ENCODE data around the gene HYAL2. TPM values are rescaled to one million over a fixed set of nuclear protein-coding genes. Genes with fewer than 3 reads are reported as not detected.

HYAL2 gene
- total and polyA plus RNA-seq, 10 of the 15 experiments (the other 5 are each of a cell fraction or from before 2014, with no cell fraction given): 0.06 to 21.8 (median 12.7) TPM

- TF ChIP-seq, protein P1, sequence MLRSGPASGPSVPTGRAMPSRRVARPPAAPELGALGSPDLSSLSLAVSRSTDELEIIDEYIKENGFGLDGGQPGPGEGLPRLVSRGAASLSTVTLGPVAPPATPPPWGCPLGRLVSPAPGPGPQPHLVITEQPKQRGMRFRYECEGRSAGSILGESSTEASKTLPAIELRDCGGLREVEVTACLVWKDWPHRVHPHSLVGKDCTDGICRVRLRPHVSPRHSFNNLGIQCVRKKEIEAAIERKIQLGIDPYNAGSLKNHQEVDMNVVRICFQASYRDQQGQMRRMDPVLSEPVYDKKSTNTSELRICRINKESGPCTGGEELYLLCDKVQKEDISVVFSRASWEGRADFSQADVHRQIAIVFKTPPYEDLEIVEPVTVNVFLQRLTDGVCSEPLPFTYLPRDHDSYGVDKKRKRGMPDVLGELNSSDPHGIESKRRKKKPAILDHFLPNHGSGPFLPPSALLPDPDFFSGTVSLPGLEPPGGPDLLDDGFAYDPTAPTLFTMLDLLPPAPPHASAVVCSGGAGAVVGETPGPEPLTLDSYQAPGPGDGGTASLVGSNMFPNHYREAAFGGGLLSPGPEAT (IDR thresholded peaks at IDR 0.05; ENCODE audit: low read depth): peak; percentile 42; the same call in 1 of the 2 replicates
- no peak for TF ChIP-seq SMC3 (IDR thresholded peaks at IDR 0.05; ENCODE audit: borderline replicate concordance, low read length)
- no peak for TF ChIP-seq EZH2 (IDR thresholded peaks at IDR 0.05; ENCODE audit: borderline replicate concordance, control insufficient read depth, low read depth, low read length)
- no peak for TF ChIP-seq IKZF2 (IDR thresholded peaks at IDR 0.05)
- TF ChIP-seq, protein P2, sequence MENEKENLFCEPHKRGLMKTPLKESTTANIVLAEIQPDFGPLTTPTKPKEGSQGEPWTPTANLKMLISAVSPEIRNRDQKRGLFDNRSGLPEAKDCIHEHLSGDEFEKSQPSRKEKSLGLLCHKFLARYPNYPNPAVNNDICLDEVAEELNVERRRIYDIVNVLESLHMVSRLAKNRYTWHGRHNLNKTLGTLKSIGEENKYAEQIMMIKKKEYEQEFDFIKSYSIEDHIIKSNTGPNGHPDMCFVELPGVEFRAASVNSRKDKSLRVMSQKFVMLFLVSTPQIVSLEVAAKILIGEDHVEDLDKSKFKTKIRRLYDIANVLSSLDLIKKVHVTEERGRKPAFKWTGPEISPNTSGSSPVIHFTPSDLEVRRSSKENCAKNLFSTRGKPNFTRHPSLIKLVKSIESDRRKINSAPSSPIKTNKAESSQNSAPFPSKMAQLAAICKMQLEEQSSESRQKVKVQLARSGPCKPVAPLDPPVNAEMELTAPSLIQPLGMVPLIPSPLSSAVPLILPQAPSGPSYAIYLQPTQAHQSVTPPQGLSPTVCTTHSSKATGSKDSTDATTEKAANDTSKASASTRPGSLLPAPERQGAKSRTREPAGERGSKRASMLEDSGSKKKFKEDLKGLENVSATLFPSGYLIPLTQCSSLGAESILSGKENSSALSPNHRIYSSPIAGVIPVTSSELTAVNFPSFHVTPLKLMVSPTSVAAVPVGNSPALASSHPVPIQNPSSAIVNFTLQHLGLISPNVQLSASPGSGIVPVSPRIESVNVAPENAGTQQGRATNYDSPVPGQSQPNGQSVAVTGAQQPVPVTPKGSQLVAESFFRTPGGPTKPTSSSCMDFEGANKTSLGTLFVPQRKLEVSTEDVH (IDR thresholded peaks at IDR 0.05; ENCODE audit: low read depth, partially characterized antibody): peak; percentile 76
- TF ChIP-seq ZZZ3 (IDR thresholded peaks at IDR 0.05; ENCODE audit: control insufficient read depth, insufficient read length, low read depth): no peak
- no peak for TF ChIP-seq HDAC2 (IDR thresholded peaks at IDR 0.05)
- 0 out of 4 replicates have a peak, but pooled peaks of 1 of the 2 experiments have one; percentile 9 for TF ChIP-seq EP300 (IDR thresholded peaks at IDR 0.05; ENCODE audit: borderline replicate concordance in 1 of 2, control insufficient read depth in 1 of 2, low read depth in 2 of 2, low read length in 2 of 2)
- TF ChIP-seq CREB1 (IDR thresholded peaks at IDR 0.05; ENCODE audit: low read depth): peak; percentile 91
- no peak for TF ChIP-seq BCL11A (IDR thresholded peaks at IDR 0.05; ENCODE audit: low read depth, low read length)
- peak; percentile 80; the same call in 1 of the 2 replicates for TF ChIP-seq CHD2 (IDR thresholded peaks at IDR 0.05; ENCODE audit: borderline replicate concordance, low read depth, low read length)
- TF ChIP-seq, protein P3, sequence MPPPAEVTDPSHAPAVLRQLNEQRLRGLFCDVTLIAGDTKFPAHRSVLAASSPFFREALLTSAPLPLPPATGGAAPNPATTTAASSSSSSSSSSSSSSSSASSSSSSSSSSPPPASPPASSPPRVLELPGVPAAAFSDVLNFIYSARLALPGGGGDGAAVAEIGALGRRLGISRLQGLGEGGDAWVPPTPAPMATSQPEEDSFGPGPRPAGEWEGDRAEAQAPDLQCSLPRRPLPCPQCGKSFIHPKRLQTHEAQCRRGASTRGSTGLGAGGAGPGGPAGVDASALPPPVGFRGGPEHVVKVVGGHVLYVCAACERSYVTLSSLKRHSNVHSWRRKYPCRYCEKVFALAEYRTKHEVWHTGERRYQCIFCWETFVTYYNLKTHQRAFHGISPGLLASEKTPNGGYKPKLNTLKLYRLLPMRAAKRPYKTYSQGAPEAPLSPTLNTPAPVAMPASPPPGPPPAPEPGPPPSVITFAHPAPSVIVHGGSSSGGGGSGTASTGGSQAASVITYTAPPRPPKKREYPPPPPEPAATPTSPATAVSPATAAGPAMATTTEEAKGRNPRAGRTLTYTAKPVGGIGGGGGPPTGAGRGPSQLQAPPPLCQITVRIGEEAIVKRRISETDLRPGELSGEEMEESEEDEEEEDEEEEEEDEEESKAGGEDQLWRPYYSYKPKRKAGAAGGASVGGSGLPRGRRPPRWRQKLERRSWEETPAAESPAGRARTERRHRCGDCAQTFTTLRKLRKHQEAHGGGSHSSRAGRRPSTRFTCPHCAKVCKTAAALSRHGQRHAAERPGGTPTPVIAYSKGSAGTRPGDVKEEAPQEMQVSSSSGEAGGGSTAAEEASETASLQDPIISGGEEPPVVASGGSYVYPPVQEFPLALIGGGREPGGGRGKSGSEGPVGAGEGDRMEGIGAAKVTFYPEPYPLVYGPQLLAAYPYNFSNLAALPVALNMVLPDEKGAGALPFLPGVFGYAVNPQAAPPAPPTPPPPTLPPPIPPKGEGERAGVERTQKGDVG (CRISPR knock-in tag; IDR thresholded peaks at IDR 0.05): no peak
- TF ChIP-seq SREBF1 (IDR thresholded peaks at IDR 0.05; ENCODE audit: low read length): peak; percentile 91
- TF ChIP-seq, protein P4, sequence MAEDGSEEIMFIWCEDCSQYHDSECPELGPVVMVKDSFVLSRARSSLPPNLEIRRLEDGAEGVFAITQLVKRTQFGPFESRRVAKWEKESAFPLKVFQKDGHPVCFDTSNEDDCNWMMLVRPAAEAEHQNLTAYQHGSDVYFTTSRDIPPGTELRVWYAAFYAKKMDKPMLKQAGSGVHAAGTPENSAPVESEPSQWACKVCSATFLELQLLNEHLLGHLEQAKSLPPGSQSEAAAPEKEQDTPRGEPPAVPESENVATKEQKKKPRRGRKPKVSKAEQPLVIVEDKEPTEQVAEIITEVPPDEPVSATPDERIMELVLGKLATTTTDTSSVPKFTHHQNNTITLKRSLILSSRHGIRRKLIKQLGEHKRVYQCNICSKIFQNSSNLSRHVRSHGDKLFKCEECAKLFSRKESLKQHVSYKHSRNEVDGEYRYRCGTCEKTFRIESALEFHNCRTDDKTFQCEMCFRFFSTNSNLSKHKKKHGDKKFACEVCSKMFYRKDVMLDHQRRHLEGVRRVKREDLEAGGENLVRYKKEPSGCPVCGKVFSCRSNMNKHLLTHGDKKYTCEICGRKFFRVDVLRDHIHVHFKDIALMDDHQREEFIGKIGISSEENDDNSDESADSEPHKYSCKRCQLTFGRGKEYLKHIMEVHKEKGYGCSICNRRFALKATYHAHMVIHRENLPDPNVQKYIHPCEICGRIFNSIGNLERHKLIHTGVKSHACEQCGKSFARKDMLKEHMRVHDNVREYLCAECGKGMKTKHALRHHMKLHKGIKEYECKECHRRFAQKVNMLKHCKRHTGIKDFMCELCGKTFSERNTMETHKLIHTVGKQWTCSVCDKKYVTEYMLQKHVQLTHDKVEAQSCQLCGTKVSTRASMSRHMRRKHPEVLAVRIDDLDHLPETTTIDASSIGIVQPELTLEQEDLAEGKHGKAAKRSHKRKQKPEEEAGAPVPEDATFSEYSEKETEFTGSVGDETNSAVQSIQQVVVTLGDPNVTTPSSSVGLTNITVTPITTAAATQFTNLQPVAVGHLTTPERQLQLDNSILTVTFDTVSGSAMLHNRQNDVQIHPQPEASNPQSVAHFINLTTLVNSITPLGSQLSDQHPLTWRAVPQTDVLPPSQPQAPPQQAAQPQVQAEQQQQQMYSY (CRISPR knock-in tag; IDR thresholded peaks at IDR 0.05): no peak
- no peak for TF ChIP-seq ZNF217 (IDR thresholded peaks at IDR 0.05)
Measured at GRCh38 chr3:50350527-50351322, 28.2 kb upstream of the HYAL2 start, which contains the start of the genes CYB561D2 and NPRL2 (continued).
